Gastroesophageal sphincter (tissue), 4 donors: ENCODE measurements around the gene GSX1. TPM values are rescaled to one million over a fixed set of nuclear protein-coding genes. Genes with fewer than 3 reads are reported as not detected.

Experiments used
- ATAC-seq: fragments of 150-250 bp; one replicate; pipeline ENCODE4 v1.9.1; 2016; ENCODE audit warnings: mild to moderate bottlenecking, moderate library complexity
- H3K27ac ChIP-seq, 4 donors: fragments of 200-600 bp; sonication (generic) in 3 of 4; 1 replicate in 3 of 4; 2 replicates in 1 of 4; pipeline ENCODE4 v1.5.1; 2016 to 2019
- H3K27me3 ChIP-seq: fragments of 200-600 bp; sonication (generic); one replicate; pipeline ENCODE4 v1.5.1; 2019
- H3K36me3 ChIP-seq, 2 donors: fragments of 200-600 bp; sonication (generic); one replicate each; pipeline ENCODE4 v1.5.1; 2019; ENCODE audit warnings: control low read depth in 1 of 2
- H3K4me1 ChIP-seq, 3 donors: fragments of 200-600 bp; sonication (generic); 1 replicate in 2 of 3; 2 replicates in 1 of 3; pipeline ENCODE4 v1.5.1; 2016 to 2019; ENCODE audit warnings: control low read depth in 2 of 3
- H3K4me3 ChIP-seq, 2 donors: fragments of 200-600 bp; sonication (generic); one replicate each; pipeline ENCODE4 v1.5.1; 2019; ENCODE audit warnings: mild to moderate bottlenecking in 1 of 2, moderate library complexity in 1 of 2
- H3K9me3 ChIP-seq, 3 donors: fragments of 200-600 bp; sonication (generic); one replicate each; pipeline ENCODE4 v1.5.1; 2017 to 2019; ENCODE audit warnings: control low read depth in 2 of 3
- EP300 ChIP-seq: sonication (generic); formaldehyde crosslinking; IDR thresholded peaks from one replicate; pipeline ENCODE4 v1.6.1; 2017; ENCODE audit warnings: antibody characterized with exemption, mild to moderate bottlenecking
- POLR2A ChIP-seq, 2 donors: fragments of 450-650 bp; IDR thresholded peaks; one replicate each; pipeline ENCODE4 v1.6.1; 2017; ENCODE audit warnings: antibody characterized with exemption in 2 of 2, mild to moderate bottlenecking in 2 of 2, moderate library complexity in 1 of 2
- POLR2AphosphoS5 ChIP-seq: sonication (generic); formaldehyde crosslinking; IDR thresholded peaks from one replicate; pipeline ENCODE4 v1.6.1; 2017; ENCODE audit warnings: antibody characterized with exemption
- WGBS, 2 donors: methylation state at CpG; one replicate each; pipeline ENCODE4 v1.1.5; 2018; ENCODE audit warnings: low coverage in 1 of 2; 5-methylcytosine and 5-hydroxymethylcytosine counted together
- total RNA-seq, 4 donors: library from RNA; depleted of rRNA; stranded (reverse); fragments of >200 nt; gene quantifications; one replicate each; pipeline ENCODE4 v1.1.0, GENCODE V29; 2016
- TF ChIP-seq, protein P1 (sequence below), 4 experiments: fragments of 200-600 bp in 2 of 4; fragments of 450-650 bp in 2 of 4; sonication (generic) in 1 of 4; IDR thresholded peaks; one replicate each; pipeline ENCODE4 v1.5.1; 2017 to 2019; ENCODE audit warnings: antibody characterized with exemption in 4 of 4, mild to moderate bottlenecking in 2 of 4, moderate library complexity in 2 of 4

Gene GSX1
- total RNA-seq, 4 donors from 2014 or later: not detected

DNA sequence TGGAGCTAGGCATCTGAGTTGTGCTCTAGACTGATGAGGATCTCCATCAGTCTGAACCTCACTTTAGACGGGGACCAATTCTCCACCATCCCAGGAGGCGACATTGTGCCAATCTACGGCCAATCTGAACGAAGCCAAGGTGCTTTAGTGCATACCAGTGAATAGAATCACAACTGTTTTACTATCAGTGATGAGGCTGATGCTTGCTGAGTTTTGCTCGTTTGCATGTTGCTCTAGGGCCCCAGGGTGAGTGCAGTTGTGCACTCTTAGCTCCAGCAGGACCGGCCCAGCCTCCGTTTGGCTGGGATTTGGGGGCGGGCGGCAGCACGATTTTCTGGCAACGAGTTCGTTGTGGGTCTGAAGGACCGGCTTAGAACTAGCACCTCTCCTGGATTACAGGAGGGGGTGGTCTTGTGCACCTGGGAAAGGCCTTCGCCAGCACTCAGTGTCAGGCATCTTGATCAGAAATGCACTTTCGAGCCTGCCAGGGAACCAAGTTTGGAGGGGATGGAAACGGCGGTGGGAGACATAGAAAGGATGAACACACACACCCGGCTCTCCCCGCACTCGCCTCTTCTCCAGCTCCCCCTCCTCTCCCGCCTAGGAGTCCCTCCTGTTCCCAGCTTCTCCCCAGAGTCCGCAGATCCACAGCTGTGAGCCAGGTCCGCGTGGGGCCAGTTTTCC is 4.4 kb downstream of the GSX1 start:
- Histone ChIP-seq H3K4me1 (peaks cover 0 to 31% (median 11%) of the 10 kb centered on the region in 3 donors), H3K4me3 (no peak overlapping the region), H3K27ac (no peak overlapping the region), H3K9me3 (no peaks in the 10 kb centered on the region), H3K36me3 (no peaks in the 10 kb centered on the region), H3K27me3 (peaks cover 100% of the 10 kb centered on the region)
- TF ChIP-seq, protein P1, sequence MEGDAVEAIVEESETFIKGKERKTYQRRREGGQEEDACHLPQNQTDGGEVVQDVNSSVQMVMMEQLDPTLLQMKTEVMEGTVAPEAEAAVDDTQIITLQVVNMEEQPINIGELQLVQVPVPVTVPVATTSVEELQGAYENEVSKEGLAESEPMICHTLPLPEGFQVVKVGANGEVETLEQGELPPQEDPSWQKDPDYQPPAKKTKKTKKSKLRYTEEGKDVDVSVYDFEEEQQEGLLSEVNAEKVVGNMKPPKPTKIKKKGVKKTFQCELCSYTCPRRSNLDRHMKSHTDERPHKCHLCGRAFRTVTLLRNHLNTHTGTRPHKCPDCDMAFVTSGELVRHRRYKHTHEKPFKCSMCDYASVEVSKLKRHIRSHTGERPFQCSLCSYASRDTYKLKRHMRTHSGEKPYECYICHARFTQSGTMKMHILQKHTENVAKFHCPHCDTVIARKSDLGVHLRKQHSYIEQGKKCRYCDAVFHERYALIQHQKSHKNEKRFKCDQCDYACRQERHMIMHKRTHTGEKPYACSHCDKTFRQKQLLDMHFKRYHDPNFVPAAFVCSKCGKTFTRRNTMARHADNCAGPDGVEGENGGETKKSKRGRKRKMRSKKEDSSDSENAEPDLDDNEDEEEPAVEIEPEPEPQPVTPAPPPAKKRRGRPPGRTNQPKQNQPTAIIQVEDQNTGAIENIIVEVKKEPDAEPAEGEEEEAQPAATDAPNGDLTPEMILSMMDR (IDR thresholded peaks at IDR 0.05): no peak
- TF ChIP-seq EP300: no peak
- no peak for TF ChIP-seq POLR2AphosphoS5
- no peak for TF ChIP-seq POLR2A (IDR thresholded peaks at IDR 0.05)
- 0 to 5% methylated on average over 7 to 8 of the region's 24 CpGs for WGBS, 2 donors
- no peak for ATAC-seq

DNA sequence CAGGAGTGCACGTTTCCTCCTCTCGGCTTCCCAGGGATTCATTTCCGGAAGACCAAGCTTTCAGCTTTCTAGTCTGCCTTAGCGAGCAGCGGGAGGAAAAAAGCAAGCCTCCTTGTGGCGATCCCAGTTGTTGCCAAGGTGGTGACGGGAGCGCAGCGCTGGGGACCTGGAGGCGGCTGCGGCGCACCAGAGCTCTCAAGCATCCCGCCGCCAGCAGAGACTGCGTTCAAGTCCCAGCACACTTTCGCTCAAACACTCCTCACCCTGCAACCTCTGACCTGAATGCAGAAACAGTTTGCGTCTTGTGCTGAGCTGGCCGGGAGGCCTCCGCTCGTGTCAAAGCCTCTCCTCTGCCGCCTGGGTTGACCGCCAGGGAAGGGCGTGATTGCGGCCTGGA is 4.9 kb downstream of the GSX1 start:
- Histone ChIP-seq H3K36me3 (no peaks in the 10 kb centered on the region), H3K27ac (no peak overlapping the region), H3K4me3 (no peak overlapping the region), H3K27me3 (peaks cover 100% of the 10 kb centered on the region), H3K9me3 (no peaks in the 10 kb centered on the region), H3K4me1 (peaks cover 0 to 26% (median 7%) of the 10 kb centered on the region in 3 donors)
- TF ChIP-seq POLR2AphosphoS5 (no peak), EP300 (no peak), POLR2A (IDR thresholded peaks at IDR 0.05) (no peak)
- TF ChIP-seq, protein P1 (IDR thresholded peaks at IDR 0.05): no peak
- 0 to 8% methylated on average over 2 of the region's 24 CpGs for WGBS, 2 donors
- ATAC-seq: no peak

GRCh38 chr13:27806744-27807387 is 14.6 kb downstream of the GSX1 start:
- Histone ChIP-seq H3K36me3 (no peaks in the 10 kb centered on the region), H3K27ac (no peak overlapping the region), H3K27me3 (peaks cover 82% of the 10 kb centered on the region), H3K4me3 (no peak overlapping the region), H3K9me3 (no peaks in the 10 kb centered on the region), H3K4me1 (no peaks in the 10 kb centered on the region)
- no peak for ATAC-seq
- TF ChIP-seq POLR2AphosphoS5: no peak
- no peak for TF ChIP-seq POLR2A (IDR thresholded peaks at IDR 0.05)
- TF ChIP-seq EP300: no peak
- TF ChIP-seq, protein P1 (IDR thresholded peaks at IDR 0.05): no peak
- 34 to 35% methylated on average over 5 to 6 of the region's 8 CpGs for WGBS, 2 donors

DNA sequence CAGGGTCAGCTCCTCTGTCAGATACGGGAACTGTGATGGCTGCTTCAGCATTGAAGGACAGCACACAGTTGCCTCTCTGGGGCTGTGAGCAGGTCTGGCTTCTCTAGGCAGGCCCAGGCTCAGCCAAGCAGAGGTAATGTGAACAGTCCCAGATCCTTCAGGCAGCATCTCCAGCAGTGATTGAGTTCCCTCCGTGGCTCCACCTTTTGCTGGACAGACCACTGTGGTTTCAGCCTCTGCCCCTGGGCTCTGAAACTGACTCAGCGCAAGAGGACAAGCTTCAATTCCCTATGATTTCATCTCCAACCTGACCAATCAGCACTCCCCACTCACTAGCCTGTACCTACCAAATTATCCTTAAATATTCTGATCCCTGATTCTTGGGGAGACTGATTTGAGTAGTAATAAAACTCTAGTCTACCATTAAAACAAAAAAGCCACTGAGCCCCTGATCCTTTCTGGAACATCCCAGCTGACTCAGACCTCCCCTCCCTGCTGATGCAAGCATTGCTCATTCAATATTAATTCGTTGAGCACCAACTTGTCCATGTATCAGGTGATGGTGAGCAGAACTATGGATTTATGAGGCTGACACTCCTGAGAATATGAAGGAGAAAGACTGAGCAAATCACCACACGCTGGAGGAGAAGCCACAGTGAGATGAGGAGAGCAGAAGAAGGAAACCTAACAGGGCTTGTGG is 16.7 kb downstream of the GSX1 start:
- H3K27me3 ChIP-seq: peaks cover 87% of the 10 kb centered on the region
- 59 to 64% methylated on average over 2 to 4 of the region's 5 CpGs for WGBS, 2 donors
- H3K4me3 ChIP-seq: no peak overlapping the region
- H3K4me1 ChIP-seq: no peaks in the 10 kb centered on the region
- no peaks in the 10 kb centered on the region for H3K9me3 ChIP-seq
- TF ChIP-seq EP300 (no peak), POLR2A (IDR thresholded peaks at IDR 0.05) (no peak), POLR2AphosphoS5 (no peak)
- TF ChIP-seq, protein P1 (IDR thresholded peaks at IDR 0.05): no peak
- no peak for ATAC-seq
- no peaks in the 10 kb centered on the region for H3K36me3 ChIP-seq
- no peak overlapping the region for H3K27ac ChIP-seq
